Measurements from ENCODE around the gene GABRB1. TPM values are rescaled to one million over a fixed set of nuclear protein-coding genes. Genes with fewer than 3 reads are reported as not detected.

Gene GABRB1
- polyA plus RNA-seq, 3 donors = not detected

- Histone ChIP-seq H2AFZ (ENCODE audit: insufficient read depth, low read depth, low read length, poor library complexity, severe bottlenecking) (no peak overlapping the region), H3K27me3 (ENCODE audit: control insufficient read depth in 2 of 2, insufficient read depth in 2 of 2, low read length in 2 of 2) (no peaks in the 10 kb centered on the region), H3K27ac (ENCODE audit: low read depth in 1 of 2, low read length in 2 of 2) (no peak overlapping the region), H3K36me3 (replicated peaks in 1 of 2; ENCODE audit: control insufficient read depth in 1 of 2, insufficient read depth in 2 of 2, low read length in 2 of 2) (no peaks in the 10 kb centered on the region), H3K79me2 (ENCODE audit: insufficient read depth, low read length) (no peaks in the 10 kb centered on the region), H3K4me3 (replicated peaks in 1 of 3; ENCODE audit: low read depth in 2 of 3, low read length in 3 of 3) (no peak overlapping the region), H3K4me2 (replicated peaks; ENCODE audit: extremely low read depth, low read length, poor library complexity, severe bottlenecking) (no peak overlapping the region), H3K9ac (ENCODE audit: insufficient read depth, low read length, poor library complexity, severe bottlenecking) (no peak overlapping the region), H3K9me3 (replicated peaks in 1 of 2; ENCODE audit: control insufficient read depth in 1 of 2, insufficient read depth in 1 of 2, low read length in 2 of 2) (no peaks in the 10 kb centered on the region), H3K4me1 (ENCODE audit: control insufficient read depth in 1 of 2, insufficient read depth in 2 of 2, low read length in 2 of 2) (no peaks in the 10 kb centered on the region), H4K20me1 (ENCODE audit: insufficient read depth, low read length) (no peaks in the 10 kb centered on the region)
- no peak overlapping the region for H3K4me3 Mint-ChIP-seq
- TF ChIP-seq CTCF (IDR thresholded peaks at IDR 0.05) = no peak
- WGBS (ENCODE audit: insufficient coverage) = no CpG with 5 or more reads among the region's 4 CpGs
- H3K36me3 Mint-ChIP-seq = no peaks in the 10 kb centered on the region
- intact Hi-C loops (cut with micrococcal nuclease) = no loop called here
- H3K9me3 Mint-ChIP-seq = peaks cover 0 to 4% (median 0%) of the 10 kb centered on the region in 7 donors
- H3K4me1 Mint-ChIP-seq = no peaks in the 10 kb centered on the region
- no peak for DNase-seq
- H3K27me3 Mint-ChIP-seq (ENCODE audit: low read depth in 3 of 3) = peaks cover 0 to 3% (median 2%) of the 10 kb centered on the region in 3 donors
- no peak overlapping the region for H3K27ac Mint-ChIP-seq
Measured at GRCh38 chr4:47060561-47060960, 29.2 kb downstream of the GABRB1 start.

- DNase-seq = no peak
- no peaks in the 10 kb centered on the region for H3K36me3 ChIP-seq (replicated peaks in 1 of 2; ENCODE audit: control insufficient read depth in 1 of 2, insufficient read depth in 2 of 2, low read length in 2 of 2)
- no peaks in the 10 kb centered on the region for H3K9me3 ChIP-seq (replicated peaks in 1 of 2; ENCODE audit: control insufficient read depth in 1 of 2, insufficient read depth in 1 of 2, low read length in 2 of 2)
- Mint-ChIP-seq H3K9me3 (peaks cover 0 to 4% (median 0%) of the 10 kb centered on the region in 7 donors), H3K4me1 (no peaks in the 10 kb centered on the region), H3K27me3 (ENCODE audit: low read depth in 3 of 3) (peaks cover 0 to 3% (median 2%) of the 10 kb centered on the region in 3 donors), H3K27ac (no peak overlapping the region), H3K4me3 (no peak overlapping the region), H3K36me3 (no peaks in the 10 kb centered on the region)
- H3K27me3 ChIP-seq (ENCODE audit: control insufficient read depth in 2 of 2, insufficient read depth in 2 of 2, low read length in 2 of 2) = no peaks in the 10 kb centered on the region
- intact Hi-C loops (cut with micrococcal nuclease) = no loop called here
- no peaks in the 10 kb centered on the region for H3K4me1 ChIP-seq (ENCODE audit: control insufficient read depth in 1 of 2, insufficient read depth in 2 of 2, low read length in 2 of 2)
- H3K4me3 ChIP-seq (replicated peaks in 1 of 3; ENCODE audit: low read depth in 2 of 3, low read length in 3 of 3) = no peak overlapping the region
- no peaks in the 10 kb centered on the region for H3K79me2 ChIP-seq (ENCODE audit: insufficient read depth, low read length)
- no peaks in the 10 kb centered on the region for H4K20me1 ChIP-seq (ENCODE audit: insufficient read depth, low read length)
- WGBS (ENCODE audit: insufficient coverage) = no CpG with 5 or more reads among the region's 3 CpGs
- H3K27ac ChIP-seq (ENCODE audit: low read depth in 1 of 2, low read length in 2 of 2) = no peak overlapping the region
- no peak for TF ChIP-seq CTCF (IDR thresholded peaks at IDR 0.05)
- no peak overlapping the region for H3K4me2 ChIP-seq (replicated peaks; ENCODE audit: extremely low read depth, low read length, poor library complexity, severe bottlenecking)
- no peak overlapping the region for H2AFZ ChIP-seq (ENCODE audit: insufficient read depth, low read depth, low read length, poor library complexity, severe bottlenecking)
- no peak overlapping the region for H3K9ac ChIP-seq (ENCODE audit: insufficient read depth, low read length, poor library complexity, severe bottlenecking)
Measured at GRCh38 chr4:47061435-47061834, 30.1 kb downstream of the GABRB1 start.
